Transverse colon (tissue), 4 donors: ENCODE results near the gene PRKAR1A. TPM values are rescaled to one million over a fixed set of nuclear protein-coding genes. Genes with fewer than 3 reads are reported as not detected.

Experiments used
- DNase-seq: peaks from one replicate; pipeline ENCODE4 v3.0.0-alpha.2; 2019
- H3K27ac ChIP-seq, 4 donors: fragments of 200-600 bp; sonication (generic); 2 replicates each; pipeline ENCODE4 v1.5.1; 2016 to 2018; ENCODE audit warnings: inconsistent platforms in 4 of 4
- H3K27me3 ChIP-seq: fragments of 200-600 bp; sonication (generic); 2 replicates; pipeline ENCODE4 v1.5.1; 2017; ENCODE audit warnings: inconsistent platforms
- H3K36me3 ChIP-seq, 4 donors: fragments of 200-600 bp; sonication (generic); 2 replicates each; pipeline ENCODE4 v1.5.1; 2017 to 2019; ENCODE audit warnings: inconsistent platforms in 4 of 4
- H3K4me1 ChIP-seq, 4 donors: fragments of 200-600 bp; sonication (generic); 2 replicates each; pipeline ENCODE4 v1.5.1; 2017 to 2020; ENCODE audit warnings: inconsistent platforms in 4 of 4
- H3K4me3 ChIP-seq, 4 donors: fragments of 200-600 bp; sonication (generic); 1 replicate in 1 of 4; 2 replicates in 3 of 4; pipeline versions ENCODE4 v1.5.1 to v1.6.1; 2017 to 2019; ENCODE audit warnings: inconsistent platforms in 4 of 4
- H3K9me3 ChIP-seq, 2 donors: fragments of 200-600 bp; sonication (generic); 2 replicates each; pipeline ENCODE4 v1.5.1; 2017 to 2019; ENCODE audit warnings: inconsistent platforms in 2 of 2
- CTCF ChIP-seq, 5 experiments: fragments of 200-600 bp in 3 of 5; fragments of 450-650 bp in 2 of 5; sonication (generic) in 3 of 5; IDR thresholded peaks; 1 replicate in 2 of 5; 2 replicates in 3 of 5; pipeline ENCODE4 v1.5.1; 2016 to 2017; ENCODE audit warnings: antibody characterized with exemption in 5 of 5, inconsistent platforms in 3 of 5, mild to moderate bottlenecking in 2 of 5, moderate library complexity in 1 of 5
- EP300 ChIP-seq: sonication (generic); formaldehyde crosslinking; IDR thresholded peaks from one replicate; pipeline ENCODE4 v1.6.1; 2017; ENCODE audit warnings: antibody characterized with exemption, low read depth
- POLR2A ChIP-seq: fragments of 450-650 bp; IDR thresholded peaks from one replicate; pipeline ENCODE4 v1.6.1; 2016; ENCODE audit warnings: antibody characterized with exemption, mild to moderate bottlenecking, moderate library complexity
- POLR2AphosphoS5 ChIP-seq, 3 donors: sonication (generic); formaldehyde crosslinking; IDR thresholded peaks; one replicate each; pipeline ENCODE4 v1.6.1; 2016; ENCODE audit warnings: antibody characterized with exemption in 3 of 3
- WGBS, 2 donors: methylation state at CpG; one replicate each; pipeline ENCODE4 v1.1.5; 2018; ENCODE audit warnings: low coverage in 1 of 2; 5-methylcytosine and 5-hydroxymethylcytosine counted together
- in situ Hi-C, 4 donors: fragments of 200-750 bp; cut with MboI; loops; one replicate each; pipeline versions ENCODE4 v1.15.0 to v1.15.1; 2017; ENCODE audit warnings: low sequenced_read_pairs in 3 of 4, low pct_ligation_motif_present in 1 of 4, low pct_unique_long_range_greater_than_20kb in 1 of 4
- intact Hi-C: fragments of 100-400 bp; cut with DNase I; formaldehyde crosslinking; loops from one replicate; pipeline ENCODE4 v1.15.1; 2023; ENCODE audit warnings: low total_unique reads
- total RNA-seq, 4 donors: library from RNA; depleted of rRNA; stranded (reverse); fragments of >200 nt; gene quantifications; one replicate each; pipeline ENCODE4 v1.1.0, GENCODE V29; 2016

The PRKAR1A gene
- total RNA-seq, 4 donors from 2014 or later, result 93.9 to 223 (median 160) TPM

- TF ChIP-seq CTCF (IDR thresholded peaks at IDR 0.05) (no peak), POLR2AphosphoS5 (IDR thresholded peaks at IDR 0.05) (no peak), EP300 (no peak), POLR2A (no peak)
- intact Hi-C loops, result no loop called here
- no peaks in the 10 kb centered on the region for H3K36me3 ChIP-seq
- H3K9me3 ChIP-seq, result no peaks in the 10 kb centered on the region
- no peak for DNase-seq
- no peak overlapping the region for H3K4me3 ChIP-seq
- WGBS, 2 donors, result 88% methylated on average over 8 of the region's 8 CpGs; no CpG with 5 or more reads in 1 of the 2 donors
- H3K27ac ChIP-seq, result no peak overlapping the region
- in situ Hi-C loops, result no loop called here
- no peaks in the 10 kb centered on the region for H3K4me1 ChIP-seq
- H3K27me3 ChIP-seq, result no peaks in the 10 kb centered on the region
Measured at GRCh38 chr17:68567581-68567980, 55.4 kb downstream of the PRKAR1A start.

DNA sequence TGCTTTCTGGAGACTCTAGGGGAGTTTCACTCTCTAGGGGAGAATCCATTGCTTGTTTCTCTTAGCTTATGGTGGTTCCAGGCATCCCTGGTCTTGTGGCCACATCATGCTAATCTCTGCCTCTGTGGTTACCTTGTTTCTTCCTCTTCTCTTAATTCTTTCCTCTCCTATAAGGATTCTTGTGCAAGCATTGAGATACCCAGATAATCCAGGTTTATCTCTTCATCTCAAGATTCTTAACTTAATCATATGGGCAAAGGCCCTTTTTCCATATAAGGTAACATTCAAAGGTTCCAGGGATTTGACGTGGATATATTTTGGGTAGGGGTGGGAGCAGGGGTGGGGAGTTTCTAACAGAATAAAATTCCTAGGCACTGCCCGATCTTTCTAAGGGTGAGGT is 56.4 kb downstream of the PRKAR1A start:
- intact Hi-C loops, result no loop called here
- in situ Hi-C loops, result no loop called here
- Histone ChIP-seq H3K36me3 (no peaks in the 10 kb centered on the region), H3K9me3 (no peaks in the 10 kb centered on the region), H3K4me1 (no peaks in the 10 kb centered on the region), H3K27me3 (no peaks in the 10 kb centered on the region), H3K27ac (no peak overlapping the region), H3K4me3 (no peak overlapping the region)
- no peak for DNase-seq
- WGBS, 2 donors, result 68 to 86% methylated on average over 2 of the region's 2 CpGs
- TF ChIP-seq POLR2AphosphoS5 (IDR thresholded peaks at IDR 0.05) (no peak), POLR2A (no peak), CTCF (IDR thresholded peaks at IDR 0.05) (no peak), EP300 (no peak)

- no peak overlapping the region for H3K4me3 ChIP-seq
- intact Hi-C loops, result no loop called here
- H3K27ac ChIP-seq, result no peak overlapping the region
Measured at GRCh38 chr17:68569346-68569745, 57.1 kb downstream of the PRKAR1A start.

DNA sequence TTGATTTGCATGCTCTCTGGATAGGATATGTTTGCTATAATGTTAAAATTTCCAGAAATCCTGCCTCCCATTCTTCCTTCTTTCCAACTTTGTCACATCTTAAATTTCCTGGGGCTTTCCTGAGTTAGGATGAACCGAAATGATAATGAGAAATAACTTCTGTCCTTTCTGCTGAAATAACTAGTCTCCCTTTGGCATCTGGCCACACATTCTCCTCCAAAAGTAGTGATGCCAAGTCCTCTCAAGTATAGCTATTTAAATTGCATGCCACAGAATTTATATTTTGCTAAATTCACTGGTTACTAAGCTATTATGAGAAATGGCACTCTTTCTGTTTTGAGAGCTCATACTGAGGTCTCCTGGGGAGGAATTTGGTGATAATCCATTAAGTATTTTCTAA is 58.3 kb downstream of the PRKAR1A start:
- in situ Hi-C loops, result no loop called here
- no peak for DNase-seq
- WGBS, 2 donors, result 55 to 77% methylated on average over 1 of the region's 1 CpG
- no peak overlapping the region for H3K27ac ChIP-seq
- no peaks in the 10 kb centered on the region for H3K36me3 ChIP-seq
- no peak for TF ChIP-seq EP300
- TF ChIP-seq CTCF (IDR thresholded peaks at IDR 0.05), result no peak
- no peaks in the 10 kb centered on the region for H3K9me3 ChIP-seq
- H3K4me1 ChIP-seq, result no peaks in the 10 kb centered on the region
- no peak overlapping the region for H3K4me3 ChIP-seq
- H3K27me3 ChIP-seq, result no peaks in the 10 kb centered on the region
- intact Hi-C loops, result no loop called here

More at GRCh38 chr17:68569346-68569745, 57.1 kb downstream of the PRKAR1A start:
- H3K27me3 ChIP-seq, result no peaks in the 10 kb centered on the region
- H3K9me3 ChIP-seq, result no peaks in the 10 kb centered on the region
- TF ChIP-seq POLR2AphosphoS5 (IDR thresholded peaks at IDR 0.05) (no peak), POLR2A (no peak), CTCF (IDR thresholded peaks at IDR 0.05) (no peak), EP300 (no peak)
- in situ Hi-C loops, result no loop called here
- H3K4me1 ChIP-seq, result no peaks in the 10 kb centered on the region
- no peak for DNase-seq
- no peaks in the 10 kb centered on the region for H3K36me3 ChIP-seq
